Activated CD8-positive, alpha-beta memory T cell treated with anti-CD3 and anti-CD28 coated beads for 48 hours (primary cell): ENCODE measurements around the gene HTT-AS.
A peak's percentile ranks its signal among the peaks of the same experiment; 100 is the strongest.
"Not testable (repeated sequence)": the region's sequence is repeated elsewhere in the genome, so short reads cannot be mapped to it uniquely, and the experiment has no call there.

Experiments used
- DNase-seq, 3 experiments: peaks; one replicate each; pipeline ENCODE4 v3.0.0-alpha.2; 2020; ENCODE audit warnings: low read depth in 2 of 3, low spot score in 2 of 3

Gene HTT-AS

DNA sequence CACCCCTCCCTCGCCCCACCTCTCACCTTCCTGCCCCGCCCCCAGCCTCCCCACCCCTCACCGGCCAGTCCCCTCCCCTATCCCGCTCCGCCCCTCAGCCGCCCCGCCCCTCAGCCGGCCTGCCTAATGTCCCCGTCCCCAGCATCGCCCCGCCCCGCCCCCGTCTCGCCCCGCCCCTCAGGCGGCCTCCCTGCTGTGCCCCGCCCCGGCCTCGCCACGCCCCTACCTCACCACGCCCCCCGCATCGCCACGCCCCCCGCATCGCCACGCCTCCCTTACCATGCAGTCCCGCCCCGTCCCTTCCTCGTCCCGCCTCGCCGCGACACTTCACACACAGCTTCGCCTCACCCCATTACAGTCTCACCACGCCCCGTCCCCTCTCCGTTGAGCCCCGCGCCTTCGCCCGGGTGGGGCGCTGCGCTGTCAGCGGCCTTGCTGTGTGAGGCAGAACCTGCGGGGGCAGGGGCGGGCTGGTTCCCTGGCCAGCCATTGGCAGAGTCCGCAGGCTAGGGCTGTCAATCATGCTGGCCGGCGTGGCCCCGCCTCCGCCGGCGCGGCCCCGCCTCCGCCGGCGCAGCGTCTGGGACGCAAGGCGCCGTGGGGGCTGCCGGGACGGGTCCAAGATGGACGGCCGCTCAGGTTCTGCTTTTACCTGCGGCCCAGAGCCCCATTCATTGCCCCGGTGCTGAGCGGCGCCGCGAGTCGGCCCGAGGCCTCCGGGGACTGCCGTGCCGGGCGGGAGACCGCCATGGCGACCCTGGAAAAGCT is at the start of gene HTT-AS, which contains the start of gene HTT:
TSS of gene HTT-AS (minus strand) at position 461 of the 768 bp plus-strand sequence.
TSS of gene HTT (plus strand) at position 604 of the 768 bp plus-strand sequence. CDS start at position 749, 145 bp downstream.
- DNase-seq: peak; percentile 88 to 94 (median 94)

DNA sequence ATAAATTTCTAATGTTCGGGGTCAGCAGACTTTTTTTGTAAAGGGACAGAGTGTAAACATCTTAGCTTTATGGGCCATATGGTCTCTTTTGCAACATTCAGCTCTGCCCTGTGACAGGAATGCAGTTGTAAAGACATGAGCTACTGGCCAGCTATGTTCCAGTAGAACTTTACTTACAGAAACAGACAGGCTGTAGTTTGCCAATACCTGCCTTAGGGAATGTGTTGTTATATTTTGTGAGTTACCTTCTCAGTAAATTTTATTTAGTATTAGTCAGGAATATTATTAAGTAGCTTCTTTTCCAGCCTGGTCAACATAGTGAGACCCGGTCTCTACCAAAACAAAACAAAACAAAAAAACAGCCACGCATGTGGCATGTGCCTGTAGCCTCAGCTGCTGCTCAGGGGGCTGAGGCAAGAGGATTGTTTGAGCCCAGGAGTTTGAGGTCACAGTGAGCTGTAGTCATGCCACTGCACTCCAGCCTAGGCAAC is 48.9 kb upstream of the HTT-AS start:
- DNase-seq: no peak

- DNase-seq: no peak
Measured at GRCh38 chr4:3122081-3122563, 47.8 kb upstream of the HTT-AS start.

DNA sequence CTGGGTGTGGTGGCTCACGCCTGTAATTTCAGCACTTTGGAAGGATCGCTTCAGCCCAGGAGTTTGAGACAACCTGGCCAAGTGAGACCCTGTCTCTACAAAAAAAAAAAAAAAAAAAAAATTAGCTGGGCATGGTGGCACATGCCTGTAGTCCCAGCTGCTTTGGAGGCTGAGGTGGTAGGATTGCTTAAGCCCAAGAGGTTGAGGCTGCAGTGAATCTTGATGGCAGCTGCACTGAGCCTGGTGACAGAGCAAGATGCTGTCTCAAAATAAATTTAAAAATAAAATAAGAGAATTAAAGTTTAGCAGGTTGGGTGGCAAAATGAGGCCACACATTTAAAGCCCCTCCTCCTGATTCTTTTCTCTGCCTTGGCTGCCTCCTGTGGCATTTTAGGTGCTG is 47.3 kb upstream of the HTT-AS start:
- DNase-seq: no peak

DNA sequence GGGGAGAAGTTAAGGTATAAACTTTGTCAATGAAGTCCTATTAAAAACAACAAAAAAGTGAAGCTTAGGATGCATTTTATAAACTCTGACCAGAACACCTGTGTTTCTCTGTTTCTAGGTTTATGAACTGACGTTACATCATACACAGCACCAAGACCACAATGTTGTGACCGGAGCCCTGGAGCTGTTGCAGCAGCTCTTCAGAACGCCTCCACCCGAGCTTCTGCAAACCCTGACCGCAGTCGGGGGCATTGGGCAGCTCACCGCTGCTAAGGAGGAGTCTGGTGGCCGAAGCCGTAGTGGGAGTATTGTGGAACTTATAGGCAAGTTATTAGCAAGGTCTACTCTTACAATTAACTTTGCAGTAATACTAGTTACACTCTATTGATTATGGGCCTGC is 46.8 kb upstream of the HTT-AS start:
- no peak for DNase-seq

- no peak for DNase-seq
Measured at GRCh38 chr4:3119464-3119863, 45.1 kb upstream of the HTT-AS start.

DNA sequence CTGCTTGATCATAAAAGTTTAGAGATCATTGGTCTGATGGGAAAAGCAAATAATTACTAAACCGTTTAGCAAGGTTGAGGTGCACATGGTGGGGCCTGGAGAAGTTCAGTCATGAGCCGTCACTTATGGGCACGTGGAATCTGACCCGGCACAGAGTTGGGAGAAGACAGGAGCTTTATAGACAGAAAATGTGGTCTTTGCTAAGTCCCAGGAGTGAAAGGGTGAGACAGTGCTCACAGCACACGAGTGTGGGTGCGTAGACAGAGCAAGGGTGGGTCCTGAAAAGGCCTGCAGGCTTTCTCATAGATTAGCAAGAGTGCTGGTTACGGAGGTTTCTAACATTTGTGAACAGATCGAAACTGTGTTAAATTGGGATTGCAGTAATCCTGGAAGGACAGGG is 44.0 kb upstream of the HTT-AS start:
- no peak for DNase-seq

GRCh38 chr4:3116955-3117354 is 42.6 kb upstream of the HTT-AS start:
- DNase-seq: no peak

- DNase-seq: no peak
Measured at GRCh38 chr4:3115637-3116270, 41.4 kb upstream of the HTT-AS start.

- DNase-seq: no peak
Measured at GRCh38 chr4:3114377-3114776, 40.0 kb upstream of the HTT-AS start.

GRCh38 chr4:3112609-3113469 is 38.5 kb upstream of the HTT-AS start:
- no peak for DNase-seq

GRCh38 chr4:3112201-3112600 is 37.9 kb upstream of the HTT-AS start:
- no peak for DNase-seq

DNA sequence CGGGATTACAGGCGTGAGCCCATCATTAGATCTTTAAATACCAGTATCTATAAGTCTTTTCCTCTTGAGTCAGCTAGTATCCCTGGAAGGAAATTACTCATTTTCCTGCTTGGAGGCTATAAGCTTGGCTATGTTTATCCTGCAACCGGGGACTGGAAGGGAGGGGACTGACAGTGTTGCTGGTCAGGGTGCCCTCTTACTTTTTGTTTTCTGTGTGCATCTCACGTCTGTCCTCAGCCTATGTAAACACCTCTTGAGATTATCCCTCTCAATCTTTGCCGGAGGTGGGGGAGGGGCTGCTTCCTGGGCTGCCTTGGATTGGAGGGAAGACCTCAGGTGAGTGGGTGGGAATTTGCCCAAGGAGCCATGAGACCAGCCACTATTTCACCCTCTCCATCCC is 37.1 kb upstream of the HTT-AS start:
- no peak for DNase-seq

DNA sequence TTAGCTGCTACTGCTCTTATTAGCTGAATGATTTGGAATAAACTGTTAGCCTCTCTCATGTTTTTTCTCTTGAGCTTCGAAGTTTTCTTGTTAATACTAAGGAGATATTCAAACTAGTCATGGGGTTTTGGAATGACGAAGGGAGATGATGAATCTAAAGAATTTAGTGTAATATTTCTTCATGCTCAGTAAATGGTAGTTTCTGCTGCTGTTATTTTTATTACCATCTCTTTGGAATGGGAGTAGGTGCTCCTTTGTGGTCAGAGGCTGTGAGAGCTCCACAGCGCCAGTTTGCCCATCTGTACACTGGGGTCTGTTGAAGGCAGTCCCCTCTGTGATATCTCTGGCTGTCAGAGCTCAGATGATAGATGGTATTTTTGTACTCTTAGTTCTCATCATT is 33.9 kb upstream of the HTT-AS start:
- no peak for DNase-seq

- DNase-seq: no peak
Measured at GRCh38 chr4:3107691-3108121, 33.4 kb upstream of the HTT-AS start.

DNA sequence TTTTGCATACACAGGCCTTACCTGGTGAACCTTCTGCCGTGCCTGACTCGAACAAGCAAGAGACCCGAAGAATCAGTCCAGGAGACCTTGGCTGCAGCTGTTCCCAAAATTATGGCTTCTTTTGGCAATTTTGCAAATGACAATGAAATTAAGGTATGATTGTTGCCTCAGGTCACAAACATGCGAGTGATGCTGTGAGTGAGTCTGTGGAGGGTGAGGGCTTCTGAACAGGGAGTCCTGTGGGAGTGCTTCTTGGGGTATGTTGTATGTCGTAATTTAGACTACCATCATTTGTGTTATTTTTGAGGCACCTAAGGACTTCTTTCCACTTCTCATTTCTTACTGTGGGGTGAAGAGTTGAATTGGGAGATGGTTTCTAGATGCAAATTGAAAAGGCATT is 32.9 kb upstream of the HTT-AS start:
- no peak for DNase-seq

DNA sequence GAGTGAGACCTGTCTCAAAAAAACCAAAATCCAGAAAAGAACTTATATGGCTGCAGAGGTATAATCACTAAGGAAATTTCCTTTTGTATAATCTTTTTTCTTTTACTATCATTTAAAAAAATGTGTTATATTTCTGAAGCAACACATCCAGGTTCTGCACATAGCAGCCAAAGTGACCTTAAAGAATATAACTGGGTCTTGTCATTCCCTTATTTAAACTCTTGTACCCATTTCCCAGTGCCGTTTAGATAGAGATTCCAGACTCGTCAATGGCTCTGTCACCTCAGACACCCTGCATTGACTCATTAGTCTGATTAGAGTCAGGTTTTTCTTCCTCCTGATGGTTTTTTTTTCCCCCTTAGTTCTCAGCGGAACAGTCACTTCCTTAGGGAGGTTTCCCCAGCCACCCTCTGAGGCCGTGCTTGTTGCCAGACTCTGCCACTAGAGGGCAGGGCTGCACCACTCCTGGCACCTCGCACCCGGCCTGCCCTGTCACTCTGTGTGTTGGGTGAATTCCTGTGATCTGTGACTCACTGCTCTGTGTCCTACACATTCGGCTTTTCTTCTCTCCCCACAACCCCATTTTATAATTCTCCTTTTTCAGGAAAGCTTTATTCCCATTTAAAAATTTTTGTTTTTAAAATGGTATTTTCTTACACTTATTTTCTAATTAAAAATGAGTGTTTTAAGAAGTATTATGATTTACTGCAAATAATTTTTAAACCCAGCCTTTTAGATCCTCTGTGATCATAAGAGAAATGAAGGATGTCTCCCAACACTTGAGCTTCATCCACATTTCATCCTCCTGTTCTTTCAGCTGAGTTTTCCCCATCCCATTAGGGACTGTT is 32.2 kb upstream of the HTT-AS start:
- peak; percentile 79 to 87 (median 86) for DNase-seq

GRCh38 chr4:3098346-3098745 is 24.0 kb upstream of the HTT-AS start:
- no peak for DNase-seq

GRCh38 chr4:3096202-3096601 is 21.9 kb upstream of the HTT-AS start:
- DNase-seq: no peak

DNA sequence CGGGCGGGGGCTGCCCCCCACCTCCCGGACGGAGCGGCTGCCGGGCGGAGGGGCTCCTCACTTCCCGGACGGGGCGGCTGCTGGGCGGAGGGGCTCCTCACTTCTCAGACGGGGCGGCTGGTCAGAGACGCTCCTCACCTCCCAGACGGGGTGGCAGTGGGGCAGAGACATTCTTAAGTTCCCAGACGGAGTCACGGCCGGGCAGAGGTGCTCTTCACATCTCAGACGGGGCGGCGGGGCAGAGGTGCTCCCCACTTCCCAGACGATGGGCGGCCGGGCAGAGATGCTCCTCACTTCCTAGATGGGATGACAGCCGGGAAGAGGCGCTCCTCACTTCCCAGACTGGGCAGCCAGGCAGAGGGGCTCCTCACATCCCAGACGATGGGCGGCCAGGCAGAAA is 20.4 kb upstream of the HTT-AS start:
- not testable (repeated sequence) for DNase-seq
